ENCODE data around the gene C4orf33.

DNA sequence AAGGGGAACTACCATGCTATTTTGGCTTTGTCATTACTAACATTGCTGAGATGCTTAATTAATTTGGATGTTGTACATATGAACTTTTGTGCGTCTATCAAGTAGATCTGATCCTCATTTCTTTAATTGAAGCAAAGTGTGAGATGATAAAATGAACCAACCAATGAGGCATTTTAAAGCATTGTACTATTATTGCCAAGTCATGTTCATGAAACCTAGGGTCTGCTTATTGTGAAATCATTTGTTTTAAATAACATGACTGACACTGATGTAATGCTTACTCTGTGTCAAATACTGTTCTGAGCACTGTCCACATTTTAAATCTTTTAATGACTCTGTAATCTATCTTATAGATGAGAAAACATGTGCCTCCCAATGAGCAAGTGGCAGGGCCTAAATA lies 57.7 kb downstream of the C4orf33 start:
- TF ChIP-seq, protein P1, sequence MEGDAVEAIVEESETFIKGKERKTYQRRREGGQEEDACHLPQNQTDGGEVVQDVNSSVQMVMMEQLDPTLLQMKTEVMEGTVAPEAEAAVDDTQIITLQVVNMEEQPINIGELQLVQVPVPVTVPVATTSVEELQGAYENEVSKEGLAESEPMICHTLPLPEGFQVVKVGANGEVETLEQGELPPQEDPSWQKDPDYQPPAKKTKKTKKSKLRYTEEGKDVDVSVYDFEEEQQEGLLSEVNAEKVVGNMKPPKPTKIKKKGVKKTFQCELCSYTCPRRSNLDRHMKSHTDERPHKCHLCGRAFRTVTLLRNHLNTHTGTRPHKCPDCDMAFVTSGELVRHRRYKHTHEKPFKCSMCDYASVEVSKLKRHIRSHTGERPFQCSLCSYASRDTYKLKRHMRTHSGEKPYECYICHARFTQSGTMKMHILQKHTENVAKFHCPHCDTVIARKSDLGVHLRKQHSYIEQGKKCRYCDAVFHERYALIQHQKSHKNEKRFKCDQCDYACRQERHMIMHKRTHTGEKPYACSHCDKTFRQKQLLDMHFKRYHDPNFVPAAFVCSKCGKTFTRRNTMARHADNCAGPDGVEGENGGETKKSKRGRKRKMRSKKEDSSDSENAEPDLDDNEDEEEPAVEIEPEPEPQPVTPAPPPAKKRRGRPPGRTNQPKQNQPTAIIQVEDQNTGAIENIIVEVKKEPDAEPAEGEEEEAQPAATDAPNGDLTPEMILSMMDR (IDR thresholded peaks at IDR 0.05; ENCODE audit: low read depth, low read length), result no peak
- no peak for TF ChIP-seq EZH2phosphoT487 (IDR thresholded peaks at IDR 0.05; ENCODE audit: low read depth)
